Measurements from ENCODE around the gene POLG.

DNA sequence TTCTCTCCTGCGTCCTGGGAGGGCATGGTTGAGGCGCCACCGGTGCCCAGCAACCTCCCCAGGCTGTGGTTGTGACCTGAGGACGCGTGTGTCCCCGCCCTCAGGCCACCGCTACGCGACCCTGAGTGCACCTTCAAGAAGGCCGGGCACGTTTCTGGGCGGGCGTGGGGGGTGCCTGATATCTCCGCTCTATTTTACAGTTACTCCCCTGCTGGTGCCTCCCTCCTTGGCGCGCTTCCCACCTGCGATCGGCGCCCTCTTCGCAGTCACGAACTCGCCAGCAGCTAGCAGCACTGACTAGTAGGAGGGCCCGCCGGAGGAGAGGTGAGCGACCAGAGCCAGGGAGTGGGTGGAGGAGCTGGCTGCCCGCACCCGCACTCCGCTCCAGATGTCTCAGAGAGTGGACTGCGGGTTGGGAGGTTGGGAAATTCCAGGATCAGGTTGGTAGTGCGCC lies 43.2 kb upstream of the POLG start:
- TF ChIP-seq, protein P1, sequence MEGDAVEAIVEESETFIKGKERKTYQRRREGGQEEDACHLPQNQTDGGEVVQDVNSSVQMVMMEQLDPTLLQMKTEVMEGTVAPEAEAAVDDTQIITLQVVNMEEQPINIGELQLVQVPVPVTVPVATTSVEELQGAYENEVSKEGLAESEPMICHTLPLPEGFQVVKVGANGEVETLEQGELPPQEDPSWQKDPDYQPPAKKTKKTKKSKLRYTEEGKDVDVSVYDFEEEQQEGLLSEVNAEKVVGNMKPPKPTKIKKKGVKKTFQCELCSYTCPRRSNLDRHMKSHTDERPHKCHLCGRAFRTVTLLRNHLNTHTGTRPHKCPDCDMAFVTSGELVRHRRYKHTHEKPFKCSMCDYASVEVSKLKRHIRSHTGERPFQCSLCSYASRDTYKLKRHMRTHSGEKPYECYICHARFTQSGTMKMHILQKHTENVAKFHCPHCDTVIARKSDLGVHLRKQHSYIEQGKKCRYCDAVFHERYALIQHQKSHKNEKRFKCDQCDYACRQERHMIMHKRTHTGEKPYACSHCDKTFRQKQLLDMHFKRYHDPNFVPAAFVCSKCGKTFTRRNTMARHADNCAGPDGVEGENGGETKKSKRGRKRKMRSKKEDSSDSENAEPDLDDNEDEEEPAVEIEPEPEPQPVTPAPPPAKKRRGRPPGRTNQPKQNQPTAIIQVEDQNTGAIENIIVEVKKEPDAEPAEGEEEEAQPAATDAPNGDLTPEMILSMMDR (IDR thresholded peaks at IDR 0.05): no peak
- TF ChIP-seq EZH2 (IDR thresholded peaks at IDR 0.05): no peak
